GM04503 (cell line): ENCODE results near the gene NEAT1.
"Not testable (repeated sequence)": the region's sequence is repeated elsewhere in the genome, so short reads cannot be mapped to it uniquely, and the experiment has no call there.

Experiments
- DNase-seq: peaks from one replicate; pipeline ENCODE4 v3.0.0-alpha.2; 2012; ENCODE audit warnings: low read depth

Gene NEAT1

DNA sequence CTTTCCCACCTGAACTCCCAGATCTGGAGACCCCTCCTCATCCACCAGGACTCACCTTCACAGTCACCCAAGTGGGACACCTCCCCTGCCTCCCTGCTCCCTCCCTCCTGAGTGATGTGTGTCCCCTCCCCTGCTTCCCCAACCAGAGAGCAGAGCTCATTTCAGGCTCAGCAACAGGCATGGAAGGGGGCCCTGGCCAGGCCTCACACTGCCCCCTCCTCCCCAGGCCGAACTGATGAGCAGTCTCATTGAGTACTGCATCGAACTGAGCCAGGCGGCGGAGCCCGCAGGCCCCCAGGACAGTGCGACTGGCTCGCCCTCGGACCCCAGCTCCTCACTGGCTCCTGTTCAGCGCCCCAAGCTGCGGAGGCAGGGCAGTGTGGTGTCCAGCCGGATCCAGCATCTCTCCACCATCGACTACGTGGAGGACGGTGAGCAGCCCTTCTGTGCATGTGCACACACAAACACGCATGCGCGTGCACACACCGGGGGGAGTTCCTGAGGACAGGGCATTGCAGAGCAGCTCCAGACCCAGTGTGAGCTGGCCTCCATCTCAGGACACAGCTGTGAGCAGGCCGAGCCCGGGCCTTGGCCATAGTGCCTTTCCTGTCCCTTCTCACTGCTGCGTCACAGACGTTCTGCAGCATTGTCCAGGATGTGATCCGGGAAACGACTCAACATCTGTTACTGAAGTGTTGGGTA, 17.8 kb upstream of the NEAT1 start:
- no peak for DNase-seq

DNA sequence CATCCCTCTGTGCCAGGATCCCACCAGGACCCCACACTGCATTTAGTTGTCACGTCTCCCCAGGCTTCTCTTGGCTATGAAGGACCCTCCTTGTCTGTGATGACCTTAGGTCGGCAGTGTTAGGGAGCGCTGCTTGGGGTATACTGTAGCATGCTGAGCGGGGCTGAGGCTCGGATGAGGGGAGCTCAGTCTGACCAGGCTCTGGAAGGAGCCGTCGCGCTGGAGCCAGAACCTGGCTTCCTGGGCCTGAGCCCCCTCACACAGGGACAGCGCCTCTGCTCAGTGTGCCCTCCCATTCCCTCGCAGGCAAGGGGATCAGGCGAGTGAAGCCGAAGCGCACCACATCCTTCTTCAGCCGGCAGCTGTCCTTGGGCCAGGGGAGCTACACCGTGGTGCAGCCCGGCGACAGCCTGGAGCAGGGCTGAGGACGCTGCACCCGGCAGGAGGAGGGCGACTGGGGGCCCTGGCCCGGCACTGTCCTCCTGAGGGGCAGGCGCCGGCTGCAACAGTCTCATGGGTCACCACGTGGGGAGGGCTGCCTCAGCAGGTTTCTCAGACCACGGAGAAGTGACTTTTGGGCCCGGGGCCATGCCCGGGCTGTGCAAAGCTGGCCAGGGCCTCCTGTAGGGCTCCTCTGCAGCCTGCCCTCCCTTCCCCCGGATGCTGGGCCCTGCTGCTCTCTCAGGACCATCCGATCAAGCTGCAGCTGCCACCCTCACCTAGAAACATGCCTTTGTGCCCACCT, 11.5 kb upstream of the NEAT1 start:
- DNase-seq, result no peak

DNA sequence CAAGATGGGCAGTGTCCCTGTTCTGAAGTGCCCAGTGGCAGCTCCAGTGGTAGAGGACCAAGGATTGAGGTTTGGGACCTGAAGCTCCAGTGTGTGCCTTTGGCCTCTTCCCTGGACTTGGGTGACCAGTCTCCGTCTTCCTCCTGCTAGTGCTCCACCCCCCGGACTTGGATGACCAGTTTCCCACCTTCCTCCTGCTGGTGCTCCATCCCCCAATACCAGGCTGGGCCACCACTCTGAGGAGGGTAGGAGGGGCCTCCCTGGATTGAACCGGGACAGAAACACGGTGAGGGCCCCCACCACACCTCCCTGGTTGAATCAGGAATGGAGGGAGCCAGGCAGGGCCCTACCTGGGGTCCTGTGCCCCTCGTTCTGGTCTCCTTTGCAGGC, 10.9 kb upstream of the NEAT1 start:
- no peak for DNase-seq

DNA sequence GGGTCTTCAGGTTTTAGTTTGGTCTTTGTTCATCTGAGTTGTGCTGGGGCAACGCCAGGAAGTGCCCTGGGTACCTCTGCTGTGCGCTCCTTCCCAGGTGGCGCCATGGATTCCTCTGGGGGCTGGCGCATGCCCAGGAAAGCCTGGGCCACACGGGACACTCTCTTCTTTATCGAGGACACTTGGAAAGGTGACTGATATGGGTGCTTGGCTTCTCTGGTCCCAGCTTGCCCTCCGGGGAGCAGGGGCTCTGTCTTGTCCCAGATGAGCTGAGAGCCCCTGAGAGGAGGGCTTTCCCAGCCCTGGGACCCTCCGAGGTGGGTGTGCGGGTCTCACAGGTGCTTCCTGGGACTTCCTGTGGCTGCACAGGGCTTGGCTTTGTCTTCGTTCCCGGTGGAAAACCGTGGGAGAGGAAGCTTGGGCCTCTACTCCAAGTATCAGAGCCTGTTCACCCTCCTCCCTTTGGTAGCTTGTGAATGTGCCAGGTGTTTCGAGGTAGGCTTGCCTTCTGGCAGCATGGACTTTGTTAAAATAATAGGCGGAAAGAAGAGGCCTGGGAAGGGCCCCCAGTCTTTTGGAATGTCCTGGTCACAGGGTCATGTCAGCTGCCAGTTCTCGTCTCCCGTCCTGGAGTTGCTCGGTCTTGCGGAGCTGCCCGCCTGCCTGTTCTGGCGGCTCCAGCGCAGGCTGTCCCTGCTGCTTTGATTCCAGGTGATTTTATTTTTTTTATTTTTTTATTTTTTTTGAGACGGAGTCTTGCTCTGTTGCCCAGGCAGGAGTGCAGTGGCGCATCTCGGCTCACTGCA, 10.1 kb upstream of the NEAT1 start:
- DNase-seq, result no peak

DNA sequence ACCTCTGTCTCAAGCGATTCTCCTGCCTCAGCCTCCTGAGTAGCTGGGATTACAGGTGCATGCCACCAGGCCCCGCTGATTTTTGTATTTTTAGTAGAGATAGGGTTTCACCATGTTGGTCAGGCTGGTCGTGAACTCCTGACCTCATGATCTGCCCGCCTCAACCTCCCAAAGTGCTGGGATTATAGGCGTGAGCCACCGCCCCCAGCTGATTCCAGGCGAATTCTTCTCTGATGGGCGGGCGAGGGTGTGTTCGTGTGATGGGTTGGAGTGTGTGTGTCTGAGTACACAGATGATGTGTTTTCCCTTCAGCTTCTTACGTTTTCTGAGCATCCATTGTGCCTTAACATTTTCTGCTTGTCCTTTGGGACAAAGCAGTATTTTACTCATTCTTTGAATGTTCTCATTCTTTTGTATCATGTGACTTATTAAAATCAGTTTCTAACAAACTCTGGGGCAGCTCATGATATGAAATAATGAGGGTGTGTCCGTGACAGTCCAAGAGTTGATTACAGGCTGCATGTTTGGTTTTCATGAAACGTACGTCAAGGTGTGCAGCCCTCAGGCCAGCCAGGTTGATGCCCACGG, 9.4 kb upstream of the NEAT1 start:
- DNase-seq, result not testable (repeated sequence)

DNA sequence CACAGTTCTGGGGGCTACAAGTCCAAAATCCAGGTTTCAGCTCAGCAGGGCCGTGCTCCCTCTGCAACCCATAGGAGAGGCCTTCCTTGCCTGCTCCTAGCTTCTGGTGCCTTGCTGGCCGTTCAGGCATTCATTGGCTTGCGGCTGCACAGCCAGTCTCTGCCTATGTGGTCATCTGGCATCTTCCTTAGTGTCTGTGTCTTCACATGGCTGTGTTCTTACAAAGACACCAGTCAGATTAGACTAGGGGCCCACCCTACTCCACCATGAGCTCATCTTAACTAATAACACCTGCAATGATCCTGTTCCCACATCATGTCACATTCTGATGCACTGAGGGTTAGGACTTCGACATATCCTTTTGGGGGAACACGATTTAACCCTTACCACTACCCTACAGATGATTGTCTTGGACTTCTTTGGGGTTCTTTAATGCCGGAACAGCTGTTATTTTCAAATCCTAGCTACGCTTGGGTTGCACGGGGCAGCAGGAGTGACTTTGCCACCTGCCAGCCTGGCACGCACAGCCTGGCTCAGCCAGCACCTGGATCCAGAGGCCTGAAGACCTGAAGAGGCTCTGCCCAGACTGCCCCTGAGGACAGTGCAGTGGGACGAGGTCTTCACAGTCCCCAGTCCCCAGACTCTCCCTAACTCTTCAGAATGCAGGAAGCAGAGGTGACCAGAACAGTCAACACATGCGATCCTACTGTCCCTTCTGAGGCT, 7.7 kb upstream of the NEAT1 start:
- DNase-seq, result no peak

DNA sequence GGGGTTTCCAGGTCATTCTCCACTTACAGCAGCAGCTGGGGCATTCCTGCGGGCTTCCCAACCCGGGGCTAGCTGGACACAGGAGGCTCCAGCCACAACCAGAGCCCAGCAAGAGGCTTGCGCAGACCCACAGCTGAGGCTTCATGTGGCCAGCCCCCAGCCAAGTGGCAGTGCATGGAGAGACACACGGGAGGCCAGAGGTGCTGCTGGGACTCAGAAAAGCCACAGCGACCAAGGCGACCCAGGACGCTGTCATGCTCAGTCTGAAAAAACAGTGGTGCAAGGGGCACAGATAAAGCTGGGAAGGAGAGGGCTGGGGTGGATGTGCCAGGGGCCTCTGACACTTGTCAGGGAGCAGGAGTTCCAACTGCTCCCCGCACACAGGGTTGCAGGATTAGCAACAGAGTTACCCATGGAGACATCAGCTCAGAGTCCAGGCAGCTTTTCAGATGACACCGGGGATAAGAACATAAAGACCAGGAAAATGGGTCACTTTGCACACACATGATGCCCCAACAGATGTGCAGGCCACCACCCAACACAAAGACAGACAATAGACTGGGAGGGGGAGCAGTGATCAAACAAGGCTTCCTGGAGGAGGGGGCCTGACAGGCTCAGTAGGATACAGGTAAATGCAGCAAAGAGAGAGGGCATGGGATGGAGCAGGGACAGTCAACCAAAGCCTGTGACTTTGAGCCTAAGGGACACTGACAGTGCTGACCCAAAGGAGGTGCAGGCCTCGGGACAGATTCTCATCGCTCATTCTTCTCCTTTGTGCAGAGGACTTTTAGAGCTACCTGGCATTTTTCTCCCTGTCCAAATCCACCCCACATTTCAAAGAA, 6.9 kb upstream of the NEAT1 start:
- no peak for DNase-seq

DNA sequence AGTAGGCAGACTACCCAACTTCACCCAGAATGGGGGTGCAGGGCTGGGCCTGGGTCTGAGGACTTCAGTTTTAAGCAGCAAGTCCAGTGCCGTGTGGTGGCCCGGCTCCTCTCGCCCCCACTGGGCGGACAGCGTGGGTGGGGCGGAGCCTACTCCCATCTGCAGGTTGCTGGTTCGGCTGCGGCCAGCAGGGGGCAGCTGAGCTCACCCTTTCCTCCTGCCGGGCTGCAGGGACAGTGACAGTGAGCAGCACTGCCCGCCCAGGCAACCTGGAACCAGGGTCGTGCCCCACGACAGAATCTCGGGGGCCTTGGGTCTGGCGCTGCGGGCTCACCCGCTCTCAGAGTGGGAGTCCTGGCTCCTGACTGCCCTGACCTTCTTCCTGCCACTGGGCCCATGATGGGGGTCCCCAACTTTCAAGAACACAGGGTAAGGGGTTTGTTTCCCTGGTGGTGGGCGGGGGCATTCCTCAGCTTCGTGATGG, 6.2 kb upstream of the NEAT1 start:
- peak; percentile 37 for DNase-seq

DNA sequence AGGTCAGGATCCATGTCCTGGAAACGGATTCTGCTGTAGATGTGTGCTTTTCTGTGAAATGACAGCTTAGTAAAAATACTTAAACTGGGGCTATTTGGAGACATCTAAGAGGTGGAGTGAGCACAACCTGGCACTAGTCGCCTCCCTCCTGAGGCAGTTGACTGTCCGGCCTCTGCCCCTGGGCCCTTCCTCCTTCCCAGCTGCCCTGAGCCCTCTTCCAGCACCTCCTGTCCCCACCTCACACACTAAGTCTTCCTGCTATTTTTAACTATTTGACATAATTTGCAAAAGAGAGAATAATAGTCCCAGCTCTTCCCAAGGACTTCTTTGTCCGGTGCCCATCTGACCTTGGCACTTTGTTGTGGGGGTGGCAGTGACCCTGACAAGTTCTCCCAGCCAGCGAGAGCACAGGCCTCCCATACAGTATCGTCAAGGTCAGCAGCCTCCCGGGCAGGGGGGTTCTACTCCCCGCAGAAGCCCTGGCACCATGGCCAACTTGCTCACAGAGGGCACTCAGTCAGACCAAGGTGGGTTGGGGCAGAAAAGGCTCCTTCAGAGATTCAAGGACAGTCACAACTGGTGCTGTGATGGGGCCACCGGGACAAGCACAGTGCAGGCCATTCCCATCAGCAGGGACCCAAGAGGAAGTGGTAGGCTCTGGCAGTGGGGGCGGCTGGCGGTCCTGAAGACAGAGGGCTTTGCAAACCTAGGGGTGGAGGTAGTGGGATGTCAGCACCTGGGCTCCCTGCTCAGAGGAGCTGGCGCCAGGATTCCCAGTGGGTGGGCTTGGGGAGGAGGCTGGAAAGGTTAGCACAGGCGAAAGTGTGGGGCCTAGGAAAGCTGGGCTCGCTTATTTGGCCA, 5.5 kb upstream of the NEAT1 start:
- DNase-seq, result no peak

DNA sequence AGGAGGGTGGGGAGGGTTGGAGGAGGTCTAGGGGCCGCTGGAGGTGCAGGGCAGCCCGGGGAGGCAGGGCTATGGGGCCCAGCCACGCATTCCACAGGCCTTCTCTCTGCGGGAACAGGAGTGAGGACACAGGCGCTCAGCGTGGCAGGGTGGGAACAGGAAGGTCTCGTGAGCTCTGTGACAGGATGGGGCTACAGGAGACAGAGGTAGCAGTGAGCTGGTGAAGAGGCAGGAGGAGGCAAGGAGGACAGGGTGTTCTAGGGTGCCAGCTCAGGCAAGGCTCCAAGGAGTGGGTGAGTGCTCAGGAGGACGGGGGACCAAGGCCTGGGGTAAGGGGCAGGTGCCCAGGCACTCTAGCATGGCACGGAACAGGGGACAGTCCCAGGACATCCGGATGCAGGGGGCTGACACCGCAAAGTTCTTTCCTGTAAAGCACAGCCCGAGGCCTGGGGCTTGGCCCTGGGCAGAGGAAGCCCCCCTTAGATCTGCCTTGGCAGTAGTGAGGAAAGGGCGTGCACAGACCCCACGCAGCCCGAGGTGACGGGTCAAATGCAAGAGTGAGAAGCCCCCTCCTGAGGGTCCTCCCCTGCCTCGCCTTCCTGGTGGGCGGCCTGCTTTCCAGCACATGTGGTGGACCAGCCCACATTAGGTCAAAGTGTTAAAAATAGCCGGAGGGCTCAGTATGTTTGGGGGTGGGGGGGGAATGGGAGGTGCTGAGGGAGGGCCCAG, 4.7 kb upstream of the NEAT1 start:
- DNase-seq, result no peak

DNA sequence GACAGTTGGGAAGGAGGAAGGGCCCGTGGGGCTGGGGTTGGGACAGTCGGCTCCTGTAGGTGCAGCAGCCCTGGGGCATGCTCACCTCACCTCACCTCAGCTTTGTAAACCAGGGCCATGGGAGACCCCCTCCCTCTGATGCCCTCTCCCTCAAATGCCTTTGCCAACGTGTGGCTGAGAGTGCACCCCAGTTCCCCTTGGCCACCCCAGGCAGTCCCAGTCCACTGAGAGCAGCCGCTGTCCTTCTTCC, 4.2 kb upstream of the NEAT1 start:
- DNase-seq, result no peak

DNA sequence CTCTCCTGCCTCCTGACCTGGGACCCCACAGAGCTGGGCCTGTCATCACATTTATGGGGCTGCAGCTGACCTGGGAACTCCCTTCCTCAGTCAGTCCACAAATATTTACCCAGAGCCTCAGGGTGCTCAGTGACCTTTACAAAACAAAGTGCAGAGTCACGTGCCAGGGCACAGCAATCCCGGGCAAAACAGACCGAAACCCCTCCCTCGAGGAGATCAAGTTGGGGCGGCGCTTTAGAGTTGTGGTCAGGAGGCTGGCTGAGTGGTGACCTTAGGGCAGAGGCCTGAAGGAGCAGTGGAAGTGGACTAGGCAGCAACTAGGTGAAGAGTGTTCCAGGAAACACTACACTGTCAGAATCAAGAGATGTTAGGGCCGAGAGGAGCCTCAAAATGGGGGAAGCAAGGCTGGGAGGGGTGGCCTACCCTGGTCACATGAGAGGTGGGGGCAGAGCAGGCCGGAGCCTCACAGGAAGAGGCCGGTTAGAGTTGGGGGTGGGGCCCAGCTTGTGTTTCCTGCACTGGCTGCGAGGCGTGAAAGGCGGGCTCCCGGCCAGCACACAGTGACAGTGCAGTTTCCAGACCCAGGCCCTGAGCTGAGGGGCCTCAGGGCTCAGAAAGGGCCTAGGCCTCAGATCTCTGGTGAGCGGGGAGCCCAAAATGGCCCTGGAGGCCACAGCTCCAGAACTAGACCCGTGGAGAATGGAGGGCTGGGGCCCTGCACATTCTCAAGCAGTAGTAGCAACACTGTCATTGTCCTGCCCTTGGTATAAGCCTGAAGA, 3.7 kb upstream of the NEAT1 start:
- peak; percentile 97 for DNase-seq

DNA sequence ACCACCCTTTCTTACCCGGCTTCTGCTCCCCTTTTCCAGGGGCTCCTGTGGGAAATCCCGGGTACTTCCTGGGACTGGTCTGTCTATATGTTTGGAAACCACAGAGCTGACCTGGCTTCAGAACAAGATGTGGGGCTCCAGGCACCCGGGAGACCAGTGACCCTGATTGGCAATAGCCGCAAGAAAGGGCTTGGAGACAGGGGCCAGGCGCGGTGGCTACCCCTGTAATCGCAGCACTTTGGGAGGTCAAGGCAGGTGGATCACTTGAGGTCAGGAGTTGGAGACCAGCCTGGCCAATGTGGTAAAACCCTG, 3.2 kb upstream of the NEAT1 start:
- DNase-seq, result no peak

DNA sequence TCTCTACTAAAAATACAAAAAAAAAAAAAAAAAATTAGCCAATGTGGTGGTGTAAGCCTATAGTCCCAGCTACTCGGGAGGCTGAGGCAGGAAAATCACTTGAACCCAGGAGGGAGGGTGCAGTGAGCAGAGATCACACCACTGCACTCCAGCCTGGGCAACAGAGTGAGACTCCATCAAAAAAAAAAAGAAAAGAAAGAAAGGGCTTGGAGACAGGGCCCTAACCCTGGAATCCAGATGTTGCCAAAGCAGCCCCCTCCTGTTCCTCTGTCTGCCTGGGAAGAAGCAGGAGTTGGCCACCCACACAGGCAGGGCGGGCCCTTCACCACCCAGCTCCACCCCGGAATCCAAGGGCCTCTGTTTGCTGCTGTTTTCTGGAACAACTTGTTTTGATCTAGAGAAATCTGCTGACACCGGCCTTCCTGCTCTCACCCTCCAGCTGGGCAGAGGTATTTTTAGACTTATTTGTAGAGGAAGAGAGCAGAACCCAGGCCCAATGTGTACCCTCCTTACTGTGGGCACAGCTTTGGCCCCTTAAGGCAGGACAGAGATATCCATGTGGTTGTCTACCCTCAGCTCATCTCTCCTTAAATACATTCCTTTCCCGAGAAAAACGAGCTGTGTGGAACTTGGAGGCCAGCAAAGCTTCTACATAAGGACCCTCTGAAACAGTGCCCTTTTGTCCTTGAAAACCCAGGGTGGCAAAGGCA, 2.7 kb upstream of the NEAT1 start:
- peak; percentile 88 for DNase-seq

DNA sequence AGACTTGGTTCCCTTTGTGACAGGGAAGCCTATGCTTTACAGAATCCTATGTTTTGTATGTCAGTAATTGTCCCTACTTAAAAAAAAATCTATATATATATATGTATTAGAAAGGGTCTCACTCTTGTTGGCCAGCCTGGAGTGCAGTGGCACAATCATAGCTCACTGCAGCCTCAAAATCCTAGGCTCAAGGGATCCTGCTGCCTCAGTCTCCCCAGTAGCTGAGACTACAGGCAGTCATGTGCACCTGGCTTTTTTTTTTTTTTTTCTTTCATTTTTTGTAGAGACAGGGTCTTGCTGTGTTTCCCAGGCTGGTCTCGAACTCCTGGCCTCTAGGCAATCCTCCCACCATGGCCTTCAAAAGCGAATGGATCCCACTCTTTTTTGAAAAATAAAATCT, 2.1 kb upstream of the NEAT1 start:
- DNase-seq, result no peak

DNA sequence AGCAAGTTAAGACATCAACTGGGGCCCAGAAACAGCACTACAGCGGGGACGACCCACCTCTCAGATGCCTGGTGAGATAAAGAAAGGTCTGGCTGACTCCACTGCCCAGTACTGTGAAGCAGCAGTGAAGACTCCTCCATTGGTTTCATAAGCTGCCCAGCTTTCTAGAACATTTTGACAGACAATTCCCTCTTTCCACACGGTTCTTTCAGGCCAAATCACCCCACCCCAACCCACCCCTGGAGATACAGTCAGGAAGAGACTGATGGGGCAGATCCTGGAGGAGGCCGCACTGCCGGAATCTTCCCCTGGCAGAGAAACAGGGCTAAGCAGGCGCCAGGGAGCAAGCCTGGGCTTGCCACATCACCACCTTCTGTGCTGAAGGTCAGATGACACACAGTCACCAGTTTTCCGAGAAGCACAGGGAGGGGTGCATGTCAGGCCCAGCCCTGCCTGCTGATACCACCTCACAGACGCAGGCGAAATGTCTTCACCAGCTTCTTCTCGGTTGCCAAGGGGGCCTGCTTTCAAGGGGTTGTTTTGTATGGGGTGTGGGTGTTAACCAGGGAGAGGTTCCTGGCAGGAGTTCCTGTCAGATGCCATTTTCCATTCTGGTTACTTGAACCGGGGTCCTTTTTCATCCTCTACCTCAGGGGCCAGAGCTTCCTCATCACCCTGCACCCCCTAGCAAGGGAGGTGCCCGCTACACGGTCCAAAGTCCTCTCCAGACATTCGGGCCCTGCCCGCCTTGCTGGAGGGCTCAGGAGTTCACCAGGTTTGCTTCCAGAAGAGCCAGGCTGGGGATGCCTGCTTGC, 1.4 kb upstream of the NEAT1 start:
- DNase-seq, result peak; percentile 99
